ENCODE measurements around the gene TEX54.
"Not testable (repeated sequence)": the region's sequence is repeated elsewhere in the genome, so short reads cannot be mapped to it uniquely, and the experiment has no call there.

Gene TEX54

GRCh38 chr11:62832336-62833234 lies at the start of gene TEX54:
Gene TEX54, minus strand, starts transcription at chr11:62832841.
- no peak for DNase-seq

- DNase-seq, result no peak
Measured at GRCh38 chr11:62882431-62882749, 49.7 kb upstream of the TEX54 start.

DNA sequence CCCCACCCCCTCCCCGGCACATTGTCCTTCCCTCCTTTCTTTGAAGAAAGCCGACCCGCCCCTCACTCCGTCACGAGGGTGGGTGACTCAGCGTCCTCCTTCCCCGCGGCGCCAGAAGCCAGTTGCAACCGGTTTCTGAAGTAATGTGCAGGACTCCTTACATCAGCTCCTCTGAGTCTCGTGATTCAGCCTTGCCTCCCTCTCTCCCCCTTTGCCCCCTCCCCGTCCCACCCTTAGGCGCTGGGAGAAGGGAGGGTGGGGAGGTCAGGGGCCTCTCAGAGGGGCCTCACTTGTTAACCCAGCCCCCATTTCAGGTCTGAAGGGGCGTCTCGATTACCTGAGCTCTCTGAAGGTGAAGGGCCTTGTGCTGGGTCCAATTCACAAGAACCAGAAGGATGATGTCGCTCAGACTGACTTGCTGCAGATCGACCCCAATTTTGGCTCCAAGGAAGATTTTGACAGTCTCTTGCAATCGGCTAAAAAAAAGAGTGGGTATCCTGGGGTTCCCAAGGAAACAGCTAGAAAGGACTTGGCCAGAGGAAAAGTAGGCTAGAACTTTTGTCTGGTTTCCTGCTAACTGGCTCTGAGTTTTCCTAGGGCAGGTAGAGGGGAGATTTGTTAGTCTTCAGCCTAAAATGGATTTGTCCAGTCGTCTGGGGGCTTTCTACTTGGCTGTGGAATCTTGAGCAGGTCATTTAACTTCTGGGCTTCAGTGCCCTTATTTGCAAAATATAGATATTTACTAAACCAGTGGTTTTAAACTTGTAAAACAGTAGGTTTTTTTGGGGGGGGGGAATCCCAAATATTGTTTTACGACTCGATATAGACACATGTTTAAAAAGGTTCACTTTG lies 49.2 kb upstream of the TEX54 start:
- DNase-seq, result peak; percentile 90

DNA sequence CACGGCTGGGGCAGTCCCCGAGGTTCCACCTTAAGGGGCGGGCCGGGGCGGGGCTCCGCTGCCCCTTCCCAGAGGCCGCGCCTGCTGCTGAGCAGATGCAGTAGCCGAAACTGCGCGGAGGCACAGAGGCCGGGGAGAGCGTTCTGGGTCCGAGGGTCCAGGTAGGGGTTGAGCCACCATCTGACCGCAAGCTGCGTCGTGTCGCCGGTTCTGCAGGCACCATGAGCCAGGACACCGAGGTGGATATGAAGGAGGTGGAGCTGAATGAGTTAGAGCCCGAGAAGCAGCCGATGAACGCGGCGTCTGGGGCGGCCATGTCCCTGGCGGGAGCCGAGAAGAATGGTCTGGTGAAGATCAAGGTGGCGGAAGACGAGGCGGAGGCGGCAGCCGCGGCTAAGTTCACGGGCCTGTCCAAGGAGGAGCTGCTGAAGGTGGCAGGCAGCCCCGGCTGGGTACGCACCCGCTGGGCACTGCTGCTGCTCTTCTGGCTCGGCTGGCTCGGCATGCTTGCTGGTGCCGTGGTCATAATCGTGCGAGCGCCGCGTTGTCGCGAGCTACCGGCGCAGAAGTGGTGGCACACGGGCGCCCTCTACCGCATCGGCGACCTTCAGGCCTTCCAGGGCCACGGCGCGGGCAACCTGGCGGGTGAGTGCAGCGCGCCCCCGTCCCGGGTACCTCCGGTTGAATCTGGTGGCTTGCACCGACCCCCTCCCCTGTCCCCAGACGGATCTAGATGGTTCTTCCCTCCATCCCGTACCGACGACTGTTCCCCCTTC lies 48.4 kb upstream of the TEX54 start, which contains the start of gene SLC3A2:
Gene SLC3A2, plus strand, starts transcription at position 94 of the 776 bp plus-strand sequence. Its CDS starts 128 bp downstream, at position 222.
- peak; percentile 83 for DNase-seq

GRCh38 chr11:62880231-62880802 lies 47.7 kb upstream of the TEX54 start:
- peak; percentile 3 for DNase-seq

DNA sequence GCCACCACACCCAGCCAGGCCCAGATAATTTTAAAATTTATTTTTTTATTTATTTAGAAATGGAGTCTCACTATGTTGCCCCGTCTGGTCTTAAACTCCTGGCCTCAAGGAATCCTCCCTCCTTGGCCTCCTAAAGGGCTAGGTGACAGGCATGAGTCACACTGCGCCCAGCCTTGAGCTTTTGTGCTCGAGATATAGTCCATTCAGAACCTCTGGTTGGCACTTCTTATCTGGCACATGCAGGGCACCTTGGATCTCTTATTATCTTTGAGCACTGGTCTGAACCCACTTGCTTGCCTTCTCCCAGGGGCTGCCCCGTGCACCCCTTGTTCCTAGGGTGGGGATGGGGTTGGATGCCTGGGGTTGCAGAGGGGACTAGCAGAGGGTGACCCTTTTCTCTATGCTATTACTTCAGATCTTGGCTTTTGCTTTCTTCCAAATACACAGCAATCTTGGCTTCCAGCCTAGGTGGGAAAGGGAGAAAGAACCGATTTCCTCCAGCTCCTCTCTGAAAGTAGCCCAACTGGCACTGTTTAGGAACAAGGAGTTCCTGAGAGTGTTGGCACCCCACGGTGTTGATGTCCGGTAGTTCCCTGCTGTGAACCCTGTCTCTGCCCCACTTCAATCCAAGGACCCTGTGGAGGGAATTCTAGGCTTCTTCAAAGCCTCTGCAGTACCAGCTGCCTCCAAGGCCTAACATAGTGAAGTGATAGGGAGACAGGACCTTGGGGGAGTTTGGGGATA lies 46.8 kb upstream of the TEX54 start:
- DNase-seq, result no peak

GRCh38 chr11:62876712-62877111 lies 44.1 kb upstream of the TEX54 start:
- no peak for DNase-seq

- DNase-seq, result no peak
Measured at GRCh38 chr11:62875698-62876478, 43.2 kb upstream of the TEX54 start.

DNA sequence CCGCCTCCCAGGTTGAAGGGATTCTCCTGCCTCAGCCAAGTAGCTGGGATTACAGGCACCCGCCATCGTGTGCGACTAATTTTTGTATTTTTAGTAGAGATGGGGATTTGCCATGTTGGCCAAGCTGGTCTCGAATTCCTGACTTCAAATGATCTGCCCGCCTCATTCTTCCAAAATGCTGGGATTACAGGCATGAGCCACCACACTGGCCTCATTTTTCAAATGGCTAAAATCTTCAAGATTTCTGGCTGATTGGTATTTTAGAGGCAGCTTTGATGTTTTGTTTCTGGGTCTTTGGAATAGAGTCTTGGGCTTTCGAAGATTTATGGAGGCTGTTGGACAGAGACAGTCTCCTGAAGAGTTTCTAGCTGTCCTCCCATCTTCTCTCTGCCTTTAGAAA lies 42.2 kb upstream of the TEX54 start:
- no peak for DNase-seq

- no peak for DNase-seq
Measured at GRCh38 chr11:62865635-62866034, 33.0 kb upstream of the TEX54 start.

- no peak for DNase-seq
Measured at GRCh38 chr11:62863687-62864335, 31.2 kb upstream of the TEX54 start.

- not testable (repeated sequence) for DNase-seq
Measured at GRCh38 chr11:62861564-62862192, 29.0 kb upstream of the TEX54 start.

DNA sequence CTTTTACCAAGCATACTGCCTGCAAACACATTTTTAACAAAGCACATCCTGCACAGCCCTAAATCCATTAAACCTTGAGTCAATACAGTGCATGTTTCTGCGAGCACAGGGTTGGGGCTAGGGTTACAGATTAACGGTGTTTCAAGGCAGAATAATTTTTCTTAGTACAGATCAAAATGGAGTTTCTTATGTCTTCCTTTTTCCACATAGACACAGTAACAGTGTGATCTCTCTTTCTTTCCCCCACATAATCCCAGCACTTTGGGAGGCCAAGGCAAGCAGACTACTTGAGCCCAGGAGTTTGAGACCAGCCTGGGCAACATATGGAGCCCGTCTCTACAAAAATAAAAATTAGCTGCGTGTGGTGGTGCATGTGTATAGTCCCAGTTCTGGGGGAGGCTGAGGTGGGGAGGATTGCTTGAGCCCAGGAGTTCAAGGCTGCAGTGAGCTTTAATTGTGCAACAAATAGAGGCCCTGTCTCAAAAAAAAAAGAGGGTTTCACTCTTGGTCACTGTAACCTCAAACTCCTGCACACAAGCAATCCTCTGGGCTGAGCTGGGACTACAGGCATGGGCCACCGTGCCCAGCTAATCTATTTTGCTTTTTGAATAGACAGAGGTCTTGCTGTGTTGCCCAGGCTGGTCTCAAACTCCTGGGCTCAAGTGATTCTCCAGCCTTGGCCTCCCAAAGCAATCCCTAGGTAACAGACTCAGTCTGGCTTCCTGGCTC lies 28.4 kb upstream of the TEX54 start:
- no peak for DNase-seq

DNA sequence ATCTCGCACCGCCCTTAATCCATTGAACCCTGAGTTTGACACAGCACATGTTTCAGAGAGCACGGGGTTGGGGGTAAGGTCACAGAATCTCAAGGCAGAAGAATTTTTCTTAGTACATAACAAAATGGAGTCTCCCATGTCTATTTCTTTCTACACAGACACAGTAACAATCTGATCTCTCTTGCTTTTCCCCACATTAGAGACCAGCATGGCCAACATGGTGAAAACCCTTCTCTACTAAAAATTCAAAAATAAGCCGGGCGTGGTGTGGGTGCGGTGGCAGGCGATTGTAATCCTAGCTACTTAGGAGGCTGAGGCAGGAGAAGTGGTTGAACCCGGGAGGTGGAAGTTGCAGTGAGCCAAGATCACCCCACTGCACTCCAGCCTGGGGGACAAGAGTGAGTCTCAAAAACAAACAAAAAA lies 26.7 kb upstream of the TEX54 start:
- not testable (repeated sequence) for DNase-seq

DNA sequence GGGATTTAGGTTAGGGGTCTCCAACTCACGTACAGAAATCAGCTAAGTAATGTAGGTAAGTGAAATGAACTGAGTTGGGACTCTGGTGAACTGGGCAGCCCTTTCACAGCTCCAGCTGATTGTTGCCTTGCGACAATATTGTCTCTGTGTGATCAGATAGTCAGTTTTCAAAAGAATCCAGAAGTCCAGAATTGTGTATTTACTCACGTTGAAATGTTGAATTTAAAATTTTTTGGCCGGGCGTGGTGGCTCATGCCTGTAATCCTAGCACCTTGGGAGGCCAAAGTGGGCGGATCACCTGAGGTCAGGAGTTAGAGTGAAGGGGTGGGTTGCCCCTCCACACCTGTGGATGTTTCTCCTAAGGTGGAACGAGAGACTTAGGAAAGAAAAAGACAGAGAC lies 25.6 kb upstream of the TEX54 start:
- DNase-seq, result no peak

GRCh38 chr11:62857541-62857982 lies 24.9 kb upstream of the TEX54 start:
- DNase-seq, result no peak

DNA sequence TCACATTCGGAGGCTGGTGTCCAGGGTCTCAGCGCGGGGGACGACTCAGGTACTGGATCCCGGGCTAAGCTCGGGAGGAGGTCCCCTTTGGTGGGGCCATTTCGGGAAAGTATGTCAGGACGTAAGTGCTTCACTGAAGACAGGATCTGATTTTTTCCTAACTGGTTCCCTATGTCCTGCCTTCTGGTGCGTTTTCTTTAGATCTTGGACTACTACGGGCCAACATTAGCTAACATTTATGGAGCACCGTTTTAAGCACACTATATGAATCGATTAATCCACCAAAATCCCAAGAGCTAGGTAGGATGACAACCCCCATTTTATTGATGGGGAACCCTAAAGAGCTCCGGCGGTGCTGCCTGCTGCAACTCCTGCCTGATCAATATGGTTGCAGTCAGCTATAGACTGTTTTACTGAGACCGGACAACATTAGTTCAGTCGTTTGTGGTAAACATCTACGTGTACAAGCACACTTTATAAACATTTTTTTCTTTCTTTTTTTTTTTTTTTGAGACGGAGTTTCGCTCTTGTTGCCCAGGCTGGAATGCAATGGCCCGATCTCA lies 23.8 kb upstream of the TEX54 start:
- DNase-seq, result no peak

GRCh38 chr11:62855571-62856332 lies 23.1 kb upstream of the TEX54 start:
- peak; percentile 98 for DNase-seq

All from CD4-positive, alpha-beta T cell treated with Interferon gamma for 1 hour (primary cell).